ENCODE data around the gene TFCP2L1.

The TFCP2L1 gene

DNA sequence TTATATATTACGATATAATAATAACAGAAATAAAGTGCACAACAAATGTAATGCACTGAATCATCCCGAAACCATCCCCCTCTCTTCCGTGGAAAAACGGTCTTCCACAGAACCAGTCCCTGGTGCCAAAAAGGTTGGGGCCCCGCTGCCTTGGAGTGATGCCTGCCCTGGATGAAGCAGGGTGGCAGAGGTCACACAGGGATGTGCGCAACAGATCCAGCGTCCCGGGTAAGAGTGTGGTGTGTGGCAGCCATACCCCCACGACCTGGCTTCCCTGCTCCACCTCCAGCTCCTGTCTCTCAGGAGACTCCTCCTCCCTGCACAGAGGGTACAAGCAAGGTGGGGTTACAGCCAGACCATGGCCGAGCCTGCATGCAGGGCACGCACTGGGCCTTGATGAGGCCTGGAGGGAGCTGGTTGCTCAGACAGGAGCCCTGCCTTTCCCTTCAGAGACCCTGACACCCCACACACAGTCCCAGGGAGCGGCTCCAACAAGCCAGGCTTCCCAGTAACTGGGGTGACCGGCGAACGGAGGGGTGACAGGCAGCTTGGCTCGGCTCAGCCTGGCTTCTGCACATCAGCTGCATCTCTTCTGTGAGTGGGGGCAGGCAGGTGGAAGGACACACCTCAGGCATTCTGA is 41.1 kb downstream of the TFCP2L1 start:
- H3K4me3 ChIP-seq (ENCODE audit: low read depth, low read length) = no peak overlapping the region
- DNase-seq (ENCODE audit: low read depth) = no peak
- TF ChIP-seq CTCF (IDR thresholded peaks at IDR 0.05; ENCODE audit: insufficient read depth, low read depth, low read length, missing control alignments) = no peak

GRCh38 chr2:121242976-121243375 is 42.0 kb downstream of the TFCP2L1 start:
- DNase-seq (ENCODE audit: low read depth) = no peak
- no peak overlapping the region for H3K4me3 ChIP-seq (ENCODE audit: low read depth, low read length)
- no peak for TF ChIP-seq CTCF (IDR thresholded peaks at IDR 0.05; ENCODE audit: insufficient read depth, low read depth, low read length, missing control alignments)

DNA sequence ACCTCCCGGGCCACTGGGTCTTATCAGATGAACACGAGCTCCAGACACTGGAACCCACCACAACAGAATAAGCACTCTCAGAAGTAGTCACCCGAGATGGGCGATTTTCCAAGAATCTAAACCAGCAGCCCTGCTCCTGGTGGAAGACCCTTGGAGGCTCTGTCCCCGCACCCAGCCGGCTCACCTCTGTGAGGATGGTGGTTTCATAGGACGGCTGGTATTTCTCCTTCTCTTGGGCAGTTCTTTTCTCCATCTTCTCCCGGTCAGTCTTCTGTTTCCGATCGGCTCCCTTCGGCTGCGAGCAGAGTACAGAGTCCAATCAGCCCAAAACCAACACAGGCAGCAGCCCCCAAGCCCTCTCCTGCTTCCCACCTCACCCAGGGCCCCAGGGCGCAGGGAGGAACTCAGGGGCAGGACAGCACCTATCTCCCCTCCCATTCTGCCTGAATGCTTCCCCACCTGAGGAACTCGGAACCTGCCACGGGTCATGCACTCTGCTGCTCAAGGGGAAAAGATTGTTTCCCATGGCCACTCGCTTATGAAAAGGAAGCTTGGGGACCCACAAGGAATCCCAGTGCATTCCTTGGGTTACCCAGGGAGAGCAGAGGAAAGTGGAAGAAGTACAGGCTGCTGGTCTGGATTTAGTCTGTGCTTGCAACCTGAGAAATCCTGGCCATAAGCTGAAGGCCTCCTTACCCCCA is 42.7 kb downstream of the TFCP2L1 start:
- no peak for DNase-seq (ENCODE audit: low read depth)
- TF ChIP-seq CTCF (IDR thresholded peaks at IDR 0.05; ENCODE audit: insufficient read depth, low read depth, low read length, missing control alignments) = no peak
- no peak overlapping the region for H3K4me3 ChIP-seq (ENCODE audit: low read depth, low read length)

GRCh38 chr2:121241466-121241865 is 43.5 kb downstream of the TFCP2L1 start:
- DNase-seq (ENCODE audit: low read depth) = no peak
- no peak overlapping the region for H3K4me3 ChIP-seq (ENCODE audit: low read depth, low read length)
- no peak for TF ChIP-seq CTCF (IDR thresholded peaks at IDR 0.05; ENCODE audit: insufficient read depth, low read depth, low read length, missing control alignments)

- TF ChIP-seq CTCF (IDR thresholded peaks at IDR 0.05; ENCODE audit: insufficient read depth, low read depth, low read length, missing control alignments) = no peak
- no peak for DNase-seq (ENCODE audit: low read depth)
These were observed 44.6 kb downstream of the TFCP2L1 start for GRCh38 chr2:121240436-121240835.

GRCh38 chr2:121239969-121240368 is 45.0 kb downstream of the TFCP2L1 start:
- H3K4me3 ChIP-seq (ENCODE audit: low read depth, low read length) = no peak overlapping the region
- no peak for TF ChIP-seq CTCF (IDR thresholded peaks at IDR 0.05; ENCODE audit: insufficient read depth, low read depth, low read length, missing control alignments)
- DNase-seq (ENCODE audit: low read depth) = no peak

More at GRCh38 chr2:121240436-121240835, 44.6 kb downstream of the TFCP2L1 start:
- no peak overlapping the region for H3K4me3 ChIP-seq (ENCODE audit: low read depth, low read length)
